ENCODE data around the gene HDGFL2. TPM values are rescaled to one million over a fixed set of nuclear protein-coding genes. Genes with fewer than 3 reads are reported as not detected.

HDGFL2 gene
- total and polyA plus RNA-seq, 4 donors, result 3.4 to 15.7 (median 14.1) TPM

DNA sequence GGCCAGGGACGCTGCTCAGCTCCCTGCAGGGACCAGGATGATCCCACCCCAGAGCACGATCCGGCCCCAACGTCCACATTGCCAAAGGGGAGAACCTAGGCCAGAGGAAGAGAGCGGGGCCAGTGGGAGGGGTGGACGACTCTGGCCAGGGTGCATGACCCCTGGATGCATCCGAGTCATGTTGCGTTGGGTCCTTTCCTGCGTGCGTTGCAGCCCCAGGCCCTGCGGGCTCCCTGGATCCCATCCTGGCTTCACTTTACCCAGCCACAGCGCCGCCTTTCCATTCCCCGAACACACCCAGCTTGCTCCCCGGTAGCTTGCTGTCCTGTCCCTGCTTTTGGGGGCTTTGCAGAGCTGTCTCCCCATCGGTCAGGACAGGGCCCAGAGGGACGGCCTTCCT is 35.7 kb downstream of the HDGFL2 start:
- H3K4me3 ChIP-seq (ENCODE audit: low read depth in 1 of 3, low read length in 3 of 3), result no peak overlapping the region
- H3K27me3 ChIP-seq (ENCODE audit: control insufficient read depth in 4 of 4, insufficient read depth in 4 of 4, low read length in 3 of 4), result no peaks in the 10 kb centered on the region
- 88% methylated on average over 17 of the region's 17 CpGs for WGBS
- H3K36me3 ChIP-seq (ENCODE audit: control insufficient read depth in 4 of 4, insufficient read depth in 3 of 4, low read depth in 1 of 4, low read length in 3 of 4), result peaks cover 8 to 71% (median 23%) of the 10 kb centered on the region in 4 donors
- no peak overlapping the region for H3K27ac ChIP-seq (ENCODE audit: low read depth in 1 of 2, low read length in 2 of 2)
- no peak overlapping the region for H3K9ac ChIP-seq (ENCODE audit: low read depth in 1 of 2, low read length in 2 of 2)
- H3K4me1 ChIP-seq (ENCODE audit: control insufficient read depth in 4 of 4, insufficient read depth in 4 of 4, low read length in 3 of 4), result no peaks in the 10 kb centered on the region
- no peaks in the 10 kb centered on the region for H3K9me3 ChIP-seq (ENCODE audit: control insufficient read depth in 4 of 4, low read length in 3 of 4)
- DNase-seq (ENCODE audit: low spot score), result no peak
- TF ChIP-seq FOXA1 (IDR thresholded peaks at IDR 0.05), result no peak
- no peak for TF ChIP-seq FOXA2 (IDR thresholded peaks at IDR 0.05)
- TF ChIP-seq HNF4G (IDR thresholded peaks at IDR 0.05), result no peak
- TF ChIP-seq, protein P1, sequence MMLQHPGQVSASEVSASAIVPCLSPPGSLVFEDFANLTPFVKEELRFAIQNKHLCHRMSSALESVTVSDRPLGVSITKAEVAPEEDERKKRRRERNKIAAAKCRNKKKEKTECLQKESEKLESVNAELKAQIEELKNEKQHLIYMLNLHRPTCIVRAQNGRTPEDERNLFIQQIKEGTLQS (IDR thresholded peaks at IDR 0.05), result no peak
- no peak for TF ChIP-seq YY1 (IDR thresholded peaks at IDR 0.05)
- TF ChIP-seq, protein P2, sequence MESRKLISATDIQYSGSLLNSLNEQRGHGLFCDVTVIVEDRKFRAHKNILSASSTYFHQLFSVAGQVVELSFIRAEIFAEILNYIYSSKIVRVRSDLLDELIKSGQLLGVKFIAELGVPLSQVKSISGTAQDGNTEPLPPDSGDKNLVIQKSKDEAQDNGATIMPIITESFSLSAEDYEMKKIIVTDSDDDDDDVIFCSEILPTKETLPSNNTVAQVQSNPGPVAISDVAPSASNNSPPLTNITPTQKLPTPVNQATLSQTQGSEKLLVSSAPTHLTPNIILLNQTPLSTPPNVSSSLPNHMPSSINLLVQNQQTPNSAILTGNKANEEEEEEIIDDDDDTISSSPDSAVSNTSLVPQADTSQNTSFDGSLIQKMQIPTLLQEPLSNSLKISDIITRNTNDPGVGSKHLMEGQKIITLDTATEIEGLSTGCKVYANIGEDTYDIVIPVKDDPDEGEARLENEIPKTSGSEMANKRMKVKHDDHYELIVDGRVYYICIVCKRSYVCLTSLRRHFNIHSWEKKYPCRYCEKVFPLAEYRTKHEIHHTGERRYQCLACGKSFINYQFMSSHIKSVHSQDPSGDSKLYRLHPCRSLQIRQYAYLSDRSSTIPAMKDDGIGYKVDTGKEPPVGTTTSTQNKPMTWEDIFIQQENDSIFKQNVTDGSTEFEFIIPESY (IDR thresholded peaks at IDR 0.05), result no peak
- TF ChIP-seq SP1 (IDR thresholded peaks at IDR 0.05), result no peak
- TF ChIP-seq NR2F2 (IDR thresholded peaks at IDR 0.05), result no peak
- TF ChIP-seq EGR1 (IDR thresholded peaks at IDR 0.05; ENCODE audit: low read depth in 2 of 2), result no peak
- no peak for TF ChIP-seq RAD21 (IDR thresholded peaks at IDR 0.05)
- TF ChIP-seq RXRA (IDR thresholded peaks at IDR 0.05), result no peak
- TF ChIP-seq GABPA (IDR thresholded peaks at IDR 0.05 in 1 of 2, conservative IDR thresholded peaks at IDR 0.05 in 1 of 2), result no peak
- TF ChIP-seq, protein P3, sequence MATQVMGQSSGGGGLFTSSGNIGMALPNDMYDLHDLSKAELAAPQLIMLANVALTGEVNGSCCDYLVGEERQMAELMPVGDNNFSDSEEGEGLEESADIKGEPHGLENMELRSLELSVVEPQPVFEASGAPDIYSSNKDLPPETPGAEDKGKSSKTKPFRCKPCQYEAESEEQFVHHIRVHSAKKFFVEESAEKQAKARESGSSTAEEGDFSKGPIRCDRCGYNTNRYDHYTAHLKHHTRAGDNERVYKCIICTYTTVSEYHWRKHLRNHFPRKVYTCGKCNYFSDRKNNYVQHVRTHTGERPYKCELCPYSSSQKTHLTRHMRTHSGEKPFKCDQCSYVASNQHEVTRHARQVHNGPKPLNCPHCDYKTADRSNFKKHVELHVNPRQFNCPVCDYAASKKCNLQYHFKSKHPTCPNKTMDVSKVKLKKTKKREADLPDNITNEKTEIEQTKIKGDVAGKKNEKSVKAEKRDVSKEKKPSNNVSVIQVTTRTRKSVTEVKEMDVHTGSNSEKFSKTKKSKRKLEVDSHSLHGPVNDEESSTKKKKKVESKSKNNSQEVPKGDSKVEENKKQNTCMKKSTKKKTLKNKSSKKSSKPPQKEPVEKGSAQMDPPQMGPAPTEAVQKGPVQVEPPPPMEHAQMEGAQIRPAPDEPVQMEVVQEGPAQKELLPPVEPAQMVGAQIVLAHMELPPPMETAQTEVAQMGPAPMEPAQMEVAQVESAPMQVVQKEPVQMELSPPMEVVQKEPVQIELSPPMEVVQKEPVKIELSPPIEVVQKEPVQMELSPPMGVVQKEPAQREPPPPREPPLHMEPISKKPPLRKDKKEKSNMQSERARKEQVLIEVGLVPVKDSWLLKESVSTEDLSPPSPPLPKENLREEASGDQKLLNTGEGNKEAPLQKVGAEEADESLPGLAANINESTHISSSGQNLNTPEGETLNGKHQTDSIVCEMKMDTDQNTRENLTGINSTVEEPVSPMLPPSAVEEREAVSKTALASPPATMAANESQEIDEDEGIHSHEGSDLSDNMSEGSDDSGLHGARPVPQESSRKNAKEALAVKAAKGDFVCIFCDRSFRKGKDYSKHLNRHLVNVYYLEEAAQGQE (IDR thresholded peaks at IDR 0.05), result no peak
- TF ChIP-seq, protein P4, sequence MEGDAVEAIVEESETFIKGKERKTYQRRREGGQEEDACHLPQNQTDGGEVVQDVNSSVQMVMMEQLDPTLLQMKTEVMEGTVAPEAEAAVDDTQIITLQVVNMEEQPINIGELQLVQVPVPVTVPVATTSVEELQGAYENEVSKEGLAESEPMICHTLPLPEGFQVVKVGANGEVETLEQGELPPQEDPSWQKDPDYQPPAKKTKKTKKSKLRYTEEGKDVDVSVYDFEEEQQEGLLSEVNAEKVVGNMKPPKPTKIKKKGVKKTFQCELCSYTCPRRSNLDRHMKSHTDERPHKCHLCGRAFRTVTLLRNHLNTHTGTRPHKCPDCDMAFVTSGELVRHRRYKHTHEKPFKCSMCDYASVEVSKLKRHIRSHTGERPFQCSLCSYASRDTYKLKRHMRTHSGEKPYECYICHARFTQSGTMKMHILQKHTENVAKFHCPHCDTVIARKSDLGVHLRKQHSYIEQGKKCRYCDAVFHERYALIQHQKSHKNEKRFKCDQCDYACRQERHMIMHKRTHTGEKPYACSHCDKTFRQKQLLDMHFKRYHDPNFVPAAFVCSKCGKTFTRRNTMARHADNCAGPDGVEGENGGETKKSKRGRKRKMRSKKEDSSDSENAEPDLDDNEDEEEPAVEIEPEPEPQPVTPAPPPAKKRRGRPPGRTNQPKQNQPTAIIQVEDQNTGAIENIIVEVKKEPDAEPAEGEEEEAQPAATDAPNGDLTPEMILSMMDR (IDR thresholded peaks at IDR 0.05; ENCODE audit: low read depth, low read length, missing input control), result no peak
- no peak for TF ChIP-seq TAF1 (conservative IDR thresholded peaks at IDR 0.05)
- TF ChIP-seq HNF4A (conservative IDR thresholded peaks at IDR 0.05), result no peak
- TF ChIP-seq JUND (IDR thresholded peaks at IDR 0.05), result no peak
- TF ChIP-seq, protein P5, sequence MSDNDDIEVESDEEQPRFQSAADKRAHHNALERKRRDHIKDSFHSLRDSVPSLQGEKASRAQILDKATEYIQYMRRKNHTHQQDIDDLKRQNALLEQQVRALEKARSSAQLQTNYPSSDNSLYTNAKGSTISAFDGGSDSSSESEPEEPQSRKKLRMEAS (IDR thresholded peaks at IDR 0.05), result no peak

Measured in liver (tissue), 9 donors.